Endodermal cell (in vitro differentiated cells): ENCODE data around the gene PPP2R5E. TPM values are rescaled to one million over a fixed set of nuclear protein-coding genes. Genes with fewer than 3 reads are reported as not detected.

Experiments
- DNase-seq: peaks from one replicate; pipeline ENCODE4 v3.0.0-alpha.2; 2017
- H3K27ac ChIP-seq: 2 replicates; pipeline ENCODE4 v1.5.1; 2013; ENCODE audit warnings: mild to moderate bottlenecking, low read depth, low read length, moderate library complexity
- H3K27me3 ChIP-seq: 2 replicates; pipeline ENCODE4 v1.6.1; 2013; ENCODE audit warnings: mild to moderate bottlenecking, low read length, moderate library complexity; ENCODE audit not compliant: insufficient read depth, control insufficient read depth, poor library complexity, severe bottlenecking
- H3K36me3 ChIP-seq: 2 replicates; pipeline ENCODE4 v1.7.0; 2013; ENCODE audit warnings: mild to moderate bottlenecking, low read length, moderate library complexity; ENCODE audit not compliant: control insufficient read depth, insufficient read depth
- H3K4me1 ChIP-seq: one replicate; pipeline ENCODE4 v1.7.0; 2013; ENCODE audit warnings: low read length; ENCODE audit not compliant: control insufficient read depth, insufficient read depth
- H3K4me3 ChIP-seq: 2 replicates; pipeline ENCODE4 v1.5.1; 2013; ENCODE audit warnings: mild to moderate bottlenecking, low read length, moderate library complexity
- H3K9ac ChIP-seq: 2 replicates; pipeline ENCODE4 v1.6.1; 2013; ENCODE audit warnings: mild to moderate bottlenecking, low read length, moderate library complexity; ENCODE audit not compliant: poor library complexity, severe bottlenecking; ENCODE audit errors: extremely low read depth
- H3K9me3 ChIP-seq: 2 replicates; pipeline ENCODE4 v1.6.1; 2013; ENCODE audit warnings: mild to moderate bottlenecking, low read length, moderate library complexity; ENCODE audit not compliant: control insufficient read depth
- H3K27ac Mint-ChIP-seq: 2 replicates; pipeline ENCODE4 v1.8.0; 2020; ENCODE audit warnings: mixed read lengths
- H3K27me3 Mint-ChIP-seq: 2 replicates; pipeline ENCODE4 v1.8.0; 2021; ENCODE audit warnings: mild to moderate bottlenecking, mixed read lengths; ENCODE audit not compliant: insufficient read depth
- H3K36me3 Mint-ChIP-seq: 2 replicates; pipeline ENCODE4 v1.8.0; 2020; ENCODE audit warnings: low read depth, mixed read lengths
- H3K4me1 Mint-ChIP-seq: 2 replicates; pipeline ENCODE4 v1.8.0; 2020; ENCODE audit warnings: mixed read lengths
- H3K4me3 Mint-ChIP-seq: 2 replicates; pipeline ENCODE4 v1.8.0; 2020; ENCODE audit warnings: mild to moderate bottlenecking, moderate library complexity, mixed read lengths
- H3K9me3 Mint-ChIP-seq: 2 replicates; pipeline ENCODE4 v1.8.0; 2020; ENCODE audit warnings: mild to moderate bottlenecking, mixed read lengths
- CTCF ChIP-seq: fragments of 200-600 bp; sonication (generic); conservative IDR thresholded peaks from 2 replicates; pipeline ENCODE4 v1.5.0; 2021; ENCODE audit warnings: antibody characterized with exemption, mild to moderate bottlenecking
- WGBS, 2 experiments: methylation state at CpG; one replicate each; pipeline versions ENCODE4 v1.1.5 to v1.1.7; 2013; ENCODE audit warnings: missing lambda C conversion rate in 2 of 2, mixed read lengths in 1 of 2; ENCODE audit not compliant: insufficient coverage in 1 of 2, insufficient read length in 1 of 2; 5-methylcytosine and 5-hydroxymethylcytosine counted together
- total RNA-seq, 2 donors: library from RNA; stranded (reverse); fragmentation: NEBNext Ultra II Directional in 1 of 2; extraction: Animal tissue kit (Norgen Biotek cat#: 25700) in 1 of 2; gene quantifications; 2 replicates in 1 of 2; 3 replicates in 1 of 2; pipeline ENCODE4 v1.2.1, GENCODE V29; 2021

Gene PPP2R5E
- total RNA-seq, 2 donors from 2014 or later: 61.1 to 63.8 TPM

- no peak overlapping the region for H3K27ac Mint-ChIP-seq
- H3K27me3 Mint-ChIP-seq: no peaks in the 10 kb centered on the region
- WGBS, 2 experiments: 95 to 98% methylated on average over 3 to 4 of the region's 4 CpGs
Observed at GRCh38 chr14:63480599-63480998, 62.6 kb downstream of the PPP2R5E start.

DNA sequence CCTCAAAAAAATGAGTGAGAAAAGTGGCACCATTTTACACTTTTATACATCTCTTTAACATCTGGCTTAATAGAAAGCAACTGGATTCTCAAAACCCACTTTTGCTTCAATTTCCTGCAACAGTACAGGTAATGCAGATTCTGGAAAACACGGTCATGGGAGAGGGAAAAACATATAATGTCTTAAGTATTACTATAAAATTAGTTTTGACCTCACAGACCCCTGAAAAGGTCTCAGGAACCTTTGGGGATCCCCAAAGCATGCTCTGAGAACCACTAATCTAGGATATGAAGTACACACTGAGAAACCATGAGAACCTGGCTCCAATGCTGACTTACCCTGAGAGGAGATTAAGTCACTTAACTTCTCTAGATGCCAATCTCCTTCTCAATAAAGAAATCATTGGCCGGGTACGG is 64.7 kb downstream of the PPP2R5E start:
- no peak overlapping the region for H3K4me3 ChIP-seq
- peaks cover 9% of the 10 kb centered on the region for H3K36me3 Mint-ChIP-seq
- H3K4me3 Mint-ChIP-seq: no peak overlapping the region
- no peak overlapping the region for H3K27ac Mint-ChIP-seq
- H3K4me1 ChIP-seq: peaks cover 3% of the 10 kb centered on the region
- WGBS, 2 experiments: 93 to 100% methylated on average over 2 of the region's 3 CpGs
- no peak for TF ChIP-seq CTCF
- no peaks in the 10 kb centered on the region for H3K9me3 Mint-ChIP-seq
- H3K27ac ChIP-seq: no peak overlapping the region
- no peaks in the 10 kb centered on the region for H3K36me3 ChIP-seq
- no peaks in the 10 kb centered on the region for H3K9me3 ChIP-seq
- no peak for DNase-seq
- no peaks in the 10 kb centered on the region for H3K27me3 ChIP-seq
- no peak overlapping the region for H3K9ac ChIP-seq
- no peaks in the 10 kb centered on the region for H3K4me1 Mint-ChIP-seq
- H3K27me3 Mint-ChIP-seq: no peaks in the 10 kb centered on the region

More at GRCh38 chr14:63480599-63480998, 62.6 kb downstream of the PPP2R5E start:
- Mint-ChIP-seq H3K9me3 (no peaks in the 10 kb centered on the region), H3K4me1 (no peaks in the 10 kb centered on the region), H3K36me3 (peaks cover 9% of the 10 kb centered on the region), H3K4me3 (no peak overlapping the region)
- no peaks in the 10 kb centered on the region for H3K9me3 ChIP-seq
- H3K27me3 ChIP-seq: no peaks in the 10 kb centered on the region
- DNase-seq: no peak
- H3K36me3 ChIP-seq: no peaks in the 10 kb centered on the region
- TF ChIP-seq CTCF: no peak
- no peak overlapping the region for H3K27ac ChIP-seq
- H3K4me1 ChIP-seq: no peaks in the 10 kb centered on the region
- no peak overlapping the region for H3K9ac ChIP-seq
- no peak overlapping the region for H3K4me3 ChIP-seq

- Histone ChIP-seq H3K27me3 (no peaks in the 10 kb centered on the region), H3K27ac (no peak overlapping the region), H3K4me1 (peaks cover 3% of the 10 kb centered on the region), H3K36me3 (no peaks in the 10 kb centered on the region), H3K4me3 (no peak overlapping the region), H3K9ac (no peak overlapping the region), H3K9me3 (no peaks in the 10 kb centered on the region)
- peaks cover 5% of the 10 kb centered on the region for H3K36me3 Mint-ChIP-seq
- DNase-seq: no peak
- H3K4me1 Mint-ChIP-seq: no peaks in the 10 kb centered on the region
- WGBS, 2 experiments: 100% methylated on average over 1 to 2 of the region's 2 CpGs
- H3K4me3 Mint-ChIP-seq: no peak overlapping the region
- no peaks in the 10 kb centered on the region for H3K27me3 Mint-ChIP-seq
- H3K9me3 Mint-ChIP-seq: no peaks in the 10 kb centered on the region
- H3K27ac Mint-ChIP-seq: no peak overlapping the region
- TF ChIP-seq CTCF: no peak
Observed at GRCh38 chr14:63478010-63478409, 65.2 kb downstream of the PPP2R5E start.
